ENCODE data around the gene LYSMD2.

Gene LYSMD2

GRCh38 chr15:51687565-51687964 is 49.9 kb downstream of the LYSMD2 start:
- POLR2A ChIA-PET = no interaction called here
- CTCF ChIA-PET = interaction anchor here (1.4 kb wide), 2 partner anchors 37 to 46 kb away, joined by 3 to 4 read pairs; no protein-coding TSS in a partner anchor
- DNase-seq (ENCODE audit: extremely low spot score) = no peak
- no peak for TF ChIP-seq CTCF (IDR thresholded peaks at IDR 0.05; ENCODE audit: control extremely low read depth, extremely low read depth, low read depth, missing control alignments)

DNA sequence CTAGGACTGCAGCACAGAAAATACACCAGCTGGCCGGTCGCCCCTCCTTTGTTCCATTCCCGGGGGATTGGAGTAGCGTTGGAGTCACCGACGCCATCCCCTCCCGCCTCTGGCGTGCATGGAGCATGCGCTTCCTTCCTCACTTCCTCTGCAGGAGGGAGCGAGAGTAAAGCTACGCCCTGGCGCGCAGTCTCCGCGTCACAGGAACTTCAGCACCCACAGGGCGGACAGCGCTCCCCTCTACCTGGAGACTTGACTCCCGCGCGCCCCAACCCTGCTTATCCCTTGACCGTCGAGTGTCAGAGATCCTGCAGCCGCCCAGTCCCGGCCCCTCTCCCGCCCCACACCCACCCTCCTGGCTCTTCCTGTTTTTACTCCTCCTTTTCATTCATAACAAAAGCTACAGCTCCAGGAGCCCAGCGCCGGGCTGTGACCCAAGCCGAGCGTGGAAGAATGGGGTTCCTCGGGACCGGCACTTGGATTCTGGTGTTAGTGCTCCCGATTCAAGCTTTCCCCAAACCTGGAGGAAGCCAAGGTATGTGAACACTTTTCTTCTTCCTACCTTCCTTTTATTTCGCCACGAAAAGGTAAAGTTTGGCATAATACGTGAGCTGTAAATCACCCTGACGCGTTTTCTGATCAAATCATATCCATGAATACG is 56.0 kb downstream of the LYSMD2 start, which contains the start of gene SCG3:
TSS of gene SCG3 (plus strand) at position 201 of the 661 bp plus-strand sequence. CDS start at position 454, 253 bp downstream.
- POLR2A ChIA-PET = no interaction called here
- CTCF ChIA-PET = interaction anchor here (0.9 to 2.2 kb wide), 4 partner anchors 11 to 95 kb away, joined by 3 to 13 read pairs (median 3); no protein-coding TSS in a partner anchor
- TF ChIP-seq CTCF (IDR thresholded peaks at IDR 0.05; ENCODE audit: control extremely low read depth, extremely low read depth, low read depth, missing control alignments) = no peak
- peak; percentile 55 for DNase-seq (ENCODE audit: extremely low spot score)

GRCh38 chr15:51680321-51680720 is 57.1 kb downstream of the LYSMD2 start:
- ChIA-PET CTCF (interaction anchor here (0.8 to 2.2 kb wide), 3 partner anchors 10 to 96 kb away, joined by 3 to 13 read pairs (median 3); no protein-coding TSS in a partner anchor), POLR2A (no interaction called here)
- TF ChIP-seq CTCF (IDR thresholded peaks at IDR 0.05; ENCODE audit: control extremely low read depth, extremely low read depth, low read depth, missing control alignments) = no peak
- DNase-seq (ENCODE audit: extremely low spot score) = no peak

- CTCF ChIA-PET = no interaction called here
- DNase-seq (ENCODE audit: extremely low spot score) = no peak
- POLR2A ChIA-PET = no interaction called here
- no peak for TF ChIP-seq CTCF (IDR thresholded peaks at IDR 0.05; ENCODE audit: control extremely low read depth, extremely low read depth, low read depth, missing control alignments)
Measured at GRCh38 chr15:51678096-51678495, 59.4 kb downstream of the LYSMD2 start.

- TF ChIP-seq CTCF (IDR thresholded peaks at IDR 0.05; ENCODE audit: control extremely low read depth, extremely low read depth, low read depth, missing control alignments) = no peak
- POLR2A ChIA-PET = no interaction called here
- DNase-seq (ENCODE audit: extremely low spot score) = no peak
- CTCF ChIA-PET = no interaction called here
Measured at GRCh38 chr15:51677452-51677851, 60.0 kb downstream of the LYSMD2 start.

DNA sequence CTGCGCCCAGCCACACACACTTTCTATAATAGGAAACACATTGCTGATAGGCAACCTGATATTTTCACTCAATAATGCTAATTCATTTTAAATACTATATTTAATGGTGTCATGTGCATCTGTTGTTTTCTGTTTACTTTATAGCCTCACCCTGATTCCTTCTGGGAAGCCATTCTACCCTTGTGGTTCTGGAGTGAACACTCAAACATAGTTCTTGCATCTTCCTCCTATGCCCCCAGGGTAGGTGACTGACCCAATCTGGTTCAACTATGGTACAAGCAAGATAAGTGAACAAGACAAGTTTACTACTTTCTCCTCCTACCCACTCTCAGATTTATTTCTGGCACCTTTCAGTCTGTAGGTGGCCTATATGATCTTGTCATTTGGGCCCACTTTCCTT is 60.4 kb downstream of the LYSMD2 start:
- POLR2A ChIA-PET = no interaction called here
- no peak for DNase-seq (ENCODE audit: extremely low spot score)
- CTCF ChIA-PET = no interaction called here
- no peak for TF ChIP-seq CTCF (IDR thresholded peaks at IDR 0.05; ENCODE audit: control extremely low read depth, extremely low read depth, low read depth, missing control alignments)

All from GM10248 (cell line).